OCI-LY7 (cell line): Measurements from ENCODE around the gene RFX3. TPM values are rescaled to one million over a fixed set of nuclear protein-coding genes. Genes with fewer than 3 reads are reported as not detected.
A peak's percentile ranks its signal among the peaks of the same experiment; 100 is the strongest.

Experiments used
- BruUV-seq: library from RNA; stranded (reverse); fragments of 400-500 nt; replicated peaks from 2 replicates; lab custom pipeline; 2021; lab: Mats Ljungman, UMichigan
- CTCF ChIA-PET: fragments of 300-600 bp; sonication (Branson Sonifier 250); formaldehyde crosslinking; loops from one replicate; lab custom pipeline; 2022; ENCODE audit warnings: antibody characterized with exemption; ENCODE audit not compliant: unreplicated experiment; lab: Charles Lee
- POLR2A ChIA-PET: fragments of 300-600 bp; sonication (Branson Sonifier 250); formaldehyde crosslinking; loops from one replicate; lab custom pipeline; 2022; ENCODE audit warnings: antibody characterized with exemption; lab: Charles Lee
- DNase-seq: peaks from one replicate; pipeline ENCODE4 v3.0.0-alpha.2; 2015; ENCODE audit warnings: low spot score
- H2AFZ ChIP-seq: fragments of 200-600 bp; sonication (generic), shearing (Covaris generic); 2 replicates; pipeline ENCODE4 v1.6.1; 2014; ENCODE audit warnings: mild to moderate bottlenecking, antibody characterized with exemption, low read length, moderate library complexity
- H3K27ac ChIP-seq: fragments of 200-600 bp; sonication (generic); 2 replicates; pipeline ENCODE4 v1.5.1; 2014; ENCODE audit warnings: mixed run types, low read depth, mild to moderate bottlenecking, moderate library complexity, low read length, inconsistent platforms; ENCODE audit not compliant: poor library complexity, severe bottlenecking
- H3K36me3 ChIP-seq: fragments of 200-600 bp; sonication (generic); 2 replicates; pipeline ENCODE4 v1.6.1; 2014; ENCODE audit warnings: mild to moderate bottlenecking, antibody characterized with exemption, low read length, moderate library complexity, mixed read lengths; ENCODE audit not compliant: insufficient read depth
- H3K4me1 ChIP-seq: fragments of 200-600 bp; sonication (generic); 2 replicates; pipeline ENCODE4 v1.5.1; 2014; ENCODE audit warnings: mild to moderate bottlenecking, low read length; ENCODE audit not compliant: insufficient read depth, poor library complexity, severe bottlenecking
- H3K4me2 ChIP-seq: fragments of 200-600 bp; sonication (generic); 2 replicates; pipeline ENCODE4 v1.6.1; 2014; ENCODE audit warnings: mild to moderate bottlenecking, low read length
- H3K4me3 ChIP-seq: fragments of 200-600 bp; sonication (generic); 2 replicates; pipeline ENCODE4 v1.5.1; 2014; ENCODE audit warnings: mild to moderate bottlenecking, low read depth, low read length; ENCODE audit not compliant: poor library complexity, severe bottlenecking
- H3K79me2 ChIP-seq: fragments of 200-600 bp; sonication (generic); 2 replicates; pipeline ENCODE4 v1.6.1; 2016; ENCODE audit warnings: low read depth, mild to moderate bottlenecking, low read length, moderate library complexity, mixed read lengths; ENCODE audit not compliant: insufficient read depth
- H3K9me2 ChIP-seq: fragments of 200-600 bp; sonication (generic); 2 replicates; pipeline ENCODE4 v1.6.1; 2016; ENCODE audit warnings: mild to moderate bottlenecking, low read length, mixed read lengths; ENCODE audit not compliant: insufficient read depth
- H3K9me3 ChIP-seq: fragments of 200-600 bp; sonication (generic); 2 replicates; pipeline ENCODE4 v1.6.1; 2014; ENCODE audit warnings: mild to moderate bottlenecking, mixed run types, low read length, mixed read lengths
- H4K20me1 ChIP-seq: fragments of 200-600 bp; sonication (generic); 2 replicates; pipeline ENCODE4 v1.6.1; 2014; ENCODE audit warnings: mild to moderate bottlenecking, antibody characterized with exemption, low read length, moderate library complexity, mixed read lengths; ENCODE audit not compliant: insufficient read depth
- EZH2phosphoT487 ChIP-seq: fragments of 200-600 bp; sonication (generic); IDR thresholded peaks from 2 replicates; pipeline ENCODE4 v1.6.1; 2018; ENCODE audit warnings: low read depth, borderline replicate concordance, mild to moderate bottlenecking, mixed run types, antibody characterized with exemption, low read length, moderate library complexity, mixed read lengths
- intact Hi-C: fragments of 100-400 bp; cut with micrococcal nuclease; formaldehyde crosslinking; loops from one replicate; pipeline ENCODE4 v1.10.0; 2022; ENCODE audit not compliant: unreplicated experiment
- total RNA-seq, 2 experiments: library from RNA; depleted of rRNA in 1 of 2; stranded (reverse); fragments of >200 nt in 1 of 2; shearing (Covaris generic) in 1 of 2; gene quantifications; 2 replicates each; pipeline ENCODE4 v1.2.3, GENCODE V29; 2014 to 2022
- TF ChIP-seq, protein P1 (sequence below): fragments of 200-600 bp; sonication (generic); conservative IDR thresholded peaks from 2 replicates; pipeline ENCODE4 v1.5.1; 2014; ENCODE audit warnings: mild to moderate bottlenecking, antibody characterized with exemption, low read length, moderate library complexity, mixed read lengths

Gene RFX3
- total RNA-seq, 2 experiments from 2014 or later: 6.9 to 18.1 TPM

DNA sequence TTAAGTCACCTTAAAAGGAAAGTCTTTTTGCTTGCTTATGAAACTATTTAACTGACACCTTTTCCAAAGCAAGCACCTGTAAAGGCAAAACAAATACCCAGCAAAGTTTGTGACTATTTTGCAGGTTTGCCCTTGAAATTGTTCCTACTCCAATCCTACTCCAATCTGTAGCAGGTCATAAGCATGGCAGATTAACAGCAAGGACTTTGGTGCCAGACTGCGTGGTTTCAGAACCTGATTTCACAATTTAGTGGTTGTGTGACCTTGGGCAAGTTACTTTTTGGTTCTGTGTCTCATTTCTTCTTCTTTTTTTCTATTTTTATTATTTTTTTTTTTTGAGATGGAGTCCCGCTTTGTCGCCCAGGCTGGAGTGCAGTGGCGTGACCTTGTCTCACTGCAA lies 282.1 kb downstream of the RFX3 start:
- Histone ChIP-seq H3K36me3 (no peaks in the 10 kb centered on the region), H3K4me1 (peaks cover 8% of the 10 kb centered on the region), H4K20me1 (no peaks in the 10 kb centered on the region), H3K9me2 (no peaks in the 10 kb centered on the region), H2AFZ (no peak overlapping the region), H3K27ac (no peak overlapping the region), H3K79me2 (no peaks in the 10 kb centered on the region), H3K4me2 (no peak overlapping the region), H3K9me3 (no peaks in the 10 kb centered on the region), H3K4me3 (no peak overlapping the region)
- no TSS peak for BruUV-seq
- intact Hi-C loops: loop anchor here (5.0 to 10.0 kb wide), 2 partner anchors 59 to 391 kb away; no protein-coding TSS in a partner anchor
- CTCF ChIA-PET: no interaction called here
- DNase-seq: no peak
- TF ChIP-seq, protein P1, sequence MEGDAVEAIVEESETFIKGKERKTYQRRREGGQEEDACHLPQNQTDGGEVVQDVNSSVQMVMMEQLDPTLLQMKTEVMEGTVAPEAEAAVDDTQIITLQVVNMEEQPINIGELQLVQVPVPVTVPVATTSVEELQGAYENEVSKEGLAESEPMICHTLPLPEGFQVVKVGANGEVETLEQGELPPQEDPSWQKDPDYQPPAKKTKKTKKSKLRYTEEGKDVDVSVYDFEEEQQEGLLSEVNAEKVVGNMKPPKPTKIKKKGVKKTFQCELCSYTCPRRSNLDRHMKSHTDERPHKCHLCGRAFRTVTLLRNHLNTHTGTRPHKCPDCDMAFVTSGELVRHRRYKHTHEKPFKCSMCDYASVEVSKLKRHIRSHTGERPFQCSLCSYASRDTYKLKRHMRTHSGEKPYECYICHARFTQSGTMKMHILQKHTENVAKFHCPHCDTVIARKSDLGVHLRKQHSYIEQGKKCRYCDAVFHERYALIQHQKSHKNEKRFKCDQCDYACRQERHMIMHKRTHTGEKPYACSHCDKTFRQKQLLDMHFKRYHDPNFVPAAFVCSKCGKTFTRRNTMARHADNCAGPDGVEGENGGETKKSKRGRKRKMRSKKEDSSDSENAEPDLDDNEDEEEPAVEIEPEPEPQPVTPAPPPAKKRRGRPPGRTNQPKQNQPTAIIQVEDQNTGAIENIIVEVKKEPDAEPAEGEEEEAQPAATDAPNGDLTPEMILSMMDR: no peak
- TF ChIP-seq EZH2phosphoT487: no peak
- POLR2A ChIA-PET: interaction anchor here (1.4 kb wide), 1 partner anchor 8 kb away, joined by 3 read pairs; no protein-coding TSS in a partner anchor

DNA sequence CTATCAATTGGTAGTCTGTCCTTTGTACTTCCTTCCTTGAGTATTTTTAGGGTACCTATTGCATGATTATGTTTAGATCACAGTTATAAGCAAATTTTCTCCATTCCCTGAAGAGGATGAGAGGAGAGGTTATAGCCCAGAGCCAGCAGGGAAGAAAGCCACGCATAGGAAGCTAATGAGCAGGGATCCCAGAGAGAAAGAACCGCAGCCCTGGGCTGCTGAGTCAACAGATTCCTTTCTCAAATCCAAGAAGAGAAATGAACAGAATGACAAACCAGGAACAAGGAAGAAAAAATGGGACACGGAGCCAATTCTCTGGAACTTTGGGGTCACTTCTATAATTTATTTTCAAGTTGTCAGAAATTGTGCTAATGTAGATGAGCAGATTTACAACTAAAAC lies 284.5 kb downstream of the RFX3 start:
- H4K20me1 ChIP-seq: no peaks in the 10 kb centered on the region
- ChIA-PET CTCF (interaction anchor here (0.8 kb wide), 1 partner anchor 200 kb away, joined by 3 read pairs; no protein-coding TSS in a partner anchor), POLR2A (interaction anchor here (0.7 to 1.2 kb wide), 4 partner anchors 18 to 582 kb away, joined by 3 to 4 read pairs (median 3); no protein-coding TSS in a partner anchor)
- peak overlapping the region; percentile 50; the same call in 1 of the 2 replicates for H2AFZ ChIP-seq
- no peak overlapping the region for H3K27ac ChIP-seq
- TF ChIP-seq EZH2phosphoT487: no peak
- TF ChIP-seq, protein P1: no peak
- peaks cover 8% of the 10 kb centered on the region for H3K4me1 ChIP-seq
- H3K9me3 ChIP-seq: no peaks in the 10 kb centered on the region
- DNase-seq: no peak
- BruUV-seq: no TSS peak
- H3K79me2 ChIP-seq: no peaks in the 10 kb centered on the region
- no peaks in the 10 kb centered on the region for H3K9me2 ChIP-seq
- no peak overlapping the region for H3K4me2 ChIP-seq
- no peak overlapping the region for H3K4me3 ChIP-seq
- intact Hi-C loops: loop anchor here (5.0 to 10.0 kb wide), 2 partner anchors 61 to 394 kb away; no protein-coding TSS in a partner anchor
- H3K36me3 ChIP-seq: no peaks in the 10 kb centered on the region

DNA sequence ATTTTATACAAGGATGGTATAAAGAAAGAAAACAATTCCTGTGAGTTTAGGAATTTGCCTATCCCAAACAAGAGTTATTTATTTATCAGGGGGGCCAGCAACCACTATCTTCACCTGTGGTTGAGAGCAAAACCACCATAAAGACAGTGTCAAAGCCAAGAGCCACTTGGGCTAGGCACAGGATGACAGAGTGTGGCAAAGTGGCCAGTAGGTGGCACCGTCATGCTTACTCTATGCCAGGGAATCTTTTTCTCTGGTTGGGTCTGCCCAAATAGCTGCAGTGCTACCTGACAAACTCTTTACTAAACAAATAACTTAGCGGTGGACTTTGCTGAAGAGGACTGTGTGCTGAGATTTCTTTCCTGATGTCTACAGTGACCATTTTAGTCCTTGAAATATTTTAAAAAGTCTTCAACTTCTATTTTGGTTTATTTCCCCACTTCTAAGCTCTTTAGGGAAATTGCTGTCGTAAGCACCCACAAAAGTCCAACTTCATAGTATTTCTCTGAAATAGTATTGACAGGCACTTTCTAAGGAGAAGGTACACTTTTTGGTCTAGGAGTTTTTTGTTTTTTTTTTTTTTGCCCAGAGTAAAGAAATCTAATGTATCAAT lies 285.0 kb downstream of the RFX3 start:
- CTCF ChIA-PET: interaction anchor here (0.8 kb wide), 1 partner anchor 201 kb away, joined by 3 read pairs; no protein-coding TSS in a partner anchor
- peak overlapping the region; percentile 50; the same call in 1 of the 2 replicates for H2AFZ ChIP-seq
- no peaks in the 10 kb centered on the region for H3K9me2 ChIP-seq
- intact Hi-C loops: loop anchor here (1.0 to 10.0 kb wide), 3 partner anchors 62 to 394 kb away; no protein-coding TSS in a partner anchor
- H3K4me1 ChIP-seq: peaks cover 8% of the 10 kb centered on the region
- H3K4me3 ChIP-seq: no peak overlapping the region
- H3K79me2 ChIP-seq: no peaks in the 10 kb centered on the region
- H4K20me1 ChIP-seq: no peaks in the 10 kb centered on the region
- H3K4me2 ChIP-seq: no peak overlapping the region
- POLR2A ChIA-PET: interaction anchor here (0.7 to 1.0 kb wide), 3 partner anchors 18 to 583 kb away, joined by 3 to 4 read pairs (median 3); no protein-coding TSS in a partner anchor
- TF ChIP-seq EZH2phosphoT487: no peak
- TF ChIP-seq, protein P1: peak; percentile 97
- no TSS peak for BruUV-seq
- H3K36me3 ChIP-seq: no peaks in the 10 kb centered on the region
- H3K9me3 ChIP-seq: no peaks in the 10 kb centered on the region
- no peak overlapping the region for H3K27ac ChIP-seq
- DNase-seq: peak; percentile 85
